SU-DHL-6 (cell line): Measurements from ENCODE around the gene ADA.
A peak's percentile ranks its signal among the peaks of the same experiment; 100 is the strongest.

ENCODE experiments used
- H2AFZ ChIP-seq: fragments of 200-600 bp; sonication (generic); 2 replicates; pipeline ENCODE4 v1.6.1; 2014; ENCODE audit warnings: low read depth, mild to moderate bottlenecking, moderate library complexity, mixed read lengths, antibody characterized with exemption, low read length; ENCODE audit not compliant: severe bottlenecking
- H3F3A ChIP-seq: fragments of 200-600 bp; shearing (Covaris generic); 2 replicates; pipeline ENCODE4 v1.6.0; 2016; ENCODE audit warnings: antibody characterized with exemption, mild to moderate bottlenecking; ENCODE audit not compliant: insufficient read depth
- H3K27ac ChIP-seq: fragments of 200-600 bp; sonication (generic); 2 replicates; pipeline ENCODE4 v1.5.1; 2016; ENCODE audit warnings: low read depth, mild to moderate bottlenecking, low read length, moderate library complexity, mixed read lengths
- H3K27me3 ChIP-seq: fragments of 200-600 bp; sonication (generic), shearing (Covaris generic); 2 replicates; pipeline ENCODE4 v1.6.0; 2014; ENCODE audit warnings: mild to moderate bottlenecking, low read length
- H3K36me3 ChIP-seq: fragments of 200-600 bp; sonication (generic); 2 replicates; pipeline ENCODE4 v1.6.1; 2014; ENCODE audit warnings: mild to moderate bottlenecking, low read length, mixed read lengths
- H3K4me2 ChIP-seq: fragments of 300-600, 200-600 bp; shearing (Covaris generic), sonication (generic); 2 replicates; pipeline ENCODE4 v1.6.0; 2014; ENCODE audit warnings: low read length, low read depth, mild to moderate bottlenecking; ENCODE audit not compliant: poor library complexity, severe bottlenecking
- H3K4me3 ChIP-seq: fragments of 200-600 bp; sonication (generic); 2 replicates; pipeline ENCODE4 v1.5.1; 2014; ENCODE audit warnings: antibody characterized with exemption, low read length, mild to moderate bottlenecking, mixed read lengths; ENCODE audit not compliant: insufficient read depth, poor library complexity, severe bottlenecking
- H3K79me2 ChIP-seq: fragments of 200-600 bp; sonication (generic); 2 replicates; pipeline ENCODE4 v1.6.1; 2014; ENCODE audit warnings: mild to moderate bottlenecking, low read length, moderate library complexity; ENCODE audit not compliant: insufficient read depth
- H3K9ac ChIP-seq: fragments of 200-600 bp; sonication (generic); 2 replicates; pipeline ENCODE4 v1.7.0; 2014; ENCODE audit warnings: mild to moderate bottlenecking, low read length
- H3K9me2 ChIP-seq: fragments of 200-600 bp; sonication (generic); replicated peaks from 2 replicates; pipeline ENCODE4 v1.6.1; 2014; ENCODE audit warnings: low read length; ENCODE audit not compliant: insufficient read depth
- H3K9me3 ChIP-seq: fragments of 200-600 bp; sonication (generic); 2 replicates; pipeline ENCODE4 v1.6.1; 2014; ENCODE audit warnings: low read length, mixed read lengths; ENCODE audit not compliant: insufficient read depth
- H4K20me1 ChIP-seq: fragments of 200-600 bp; sonication (generic); 2 replicates; pipeline ENCODE4 v1.6.1; 2014; ENCODE audit warnings: low read depth, mild to moderate bottlenecking, antibody characterized with exemption, low read length, moderate library complexity, mixed read lengths
- EZH2phosphoT487 ChIP-seq: fragments of 200-600 bp; sonication (generic), shearing (Covaris generic); conservative IDR thresholded peaks from 2 replicates; pipeline ENCODE4 v1.6.1; 2018; ENCODE audit warnings: mild to moderate bottlenecking, antibody characterized with exemption, low read length, moderate library complexity, mixed read lengths
- TF ChIP-seq, protein P1 (sequence below): fragments of 200-600 bp; sonication (generic); IDR thresholded peaks from one replicate; pipeline ENCODE4 v1.5.1; 2017; ENCODE audit warnings: antibody characterized with exemption, mild to moderate bottlenecking, low read length, moderate library complexity; ENCODE audit not compliant: insufficient read depth, poor library complexity, severe bottlenecking

Gene ADA

GRCh38 chr20:44621939-44622338, 29.6 kb downstream of the ADA start:
- no peaks in the 10 kb centered on the region for H3K36me3 ChIP-seq
- H3K4me2 ChIP-seq, result no peak overlapping the region
- H3F3A ChIP-seq, result peaks cover 18% of the 10 kb centered on the region
- H3K4me3 ChIP-seq, result no peak overlapping the region
- no peak for TF ChIP-seq EZH2phosphoT487
- TF ChIP-seq, protein P1, sequence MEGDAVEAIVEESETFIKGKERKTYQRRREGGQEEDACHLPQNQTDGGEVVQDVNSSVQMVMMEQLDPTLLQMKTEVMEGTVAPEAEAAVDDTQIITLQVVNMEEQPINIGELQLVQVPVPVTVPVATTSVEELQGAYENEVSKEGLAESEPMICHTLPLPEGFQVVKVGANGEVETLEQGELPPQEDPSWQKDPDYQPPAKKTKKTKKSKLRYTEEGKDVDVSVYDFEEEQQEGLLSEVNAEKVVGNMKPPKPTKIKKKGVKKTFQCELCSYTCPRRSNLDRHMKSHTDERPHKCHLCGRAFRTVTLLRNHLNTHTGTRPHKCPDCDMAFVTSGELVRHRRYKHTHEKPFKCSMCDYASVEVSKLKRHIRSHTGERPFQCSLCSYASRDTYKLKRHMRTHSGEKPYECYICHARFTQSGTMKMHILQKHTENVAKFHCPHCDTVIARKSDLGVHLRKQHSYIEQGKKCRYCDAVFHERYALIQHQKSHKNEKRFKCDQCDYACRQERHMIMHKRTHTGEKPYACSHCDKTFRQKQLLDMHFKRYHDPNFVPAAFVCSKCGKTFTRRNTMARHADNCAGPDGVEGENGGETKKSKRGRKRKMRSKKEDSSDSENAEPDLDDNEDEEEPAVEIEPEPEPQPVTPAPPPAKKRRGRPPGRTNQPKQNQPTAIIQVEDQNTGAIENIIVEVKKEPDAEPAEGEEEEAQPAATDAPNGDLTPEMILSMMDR, result no peak
- H3K27me3 ChIP-seq, result no peaks in the 10 kb centered on the region
- H4K20me1 ChIP-seq, result no peaks in the 10 kb centered on the region
- H2AFZ ChIP-seq, result no peak overlapping the region
- no peak overlapping the region for H3K27ac ChIP-seq
- no peaks in the 10 kb centered on the region for H3K9me3 ChIP-seq
- no peaks in the 10 kb centered on the region for H3K79me2 ChIP-seq
- H3K9me2 ChIP-seq, result no peaks in the 10 kb centered on the region
- no peak overlapping the region for H3K9ac ChIP-seq

GRCh38 chr20:44621325-44621724, 30.2 kb downstream of the ADA start:
- H3F3A ChIP-seq, result peaks cover 18% of the 10 kb centered on the region
- no peaks in the 10 kb centered on the region for H3K79me2 ChIP-seq
- H3K27me3 ChIP-seq, result no peaks in the 10 kb centered on the region
- TF ChIP-seq, protein P1, result no peak
- no peak for TF ChIP-seq EZH2phosphoT487
- no peaks in the 10 kb centered on the region for H4K20me1 ChIP-seq
- H3K27ac ChIP-seq, result no peak overlapping the region
- H3K9me3 ChIP-seq, result no peaks in the 10 kb centered on the region
- H3K9me2 ChIP-seq, result no peaks in the 10 kb centered on the region
- H2AFZ ChIP-seq, result no peak overlapping the region
- no peak overlapping the region for H3K4me3 ChIP-seq
- H3K9ac ChIP-seq, result no peak overlapping the region
- H3K36me3 ChIP-seq, result no peaks in the 10 kb centered on the region
- no peak overlapping the region for H3K4me2 ChIP-seq

DNA sequence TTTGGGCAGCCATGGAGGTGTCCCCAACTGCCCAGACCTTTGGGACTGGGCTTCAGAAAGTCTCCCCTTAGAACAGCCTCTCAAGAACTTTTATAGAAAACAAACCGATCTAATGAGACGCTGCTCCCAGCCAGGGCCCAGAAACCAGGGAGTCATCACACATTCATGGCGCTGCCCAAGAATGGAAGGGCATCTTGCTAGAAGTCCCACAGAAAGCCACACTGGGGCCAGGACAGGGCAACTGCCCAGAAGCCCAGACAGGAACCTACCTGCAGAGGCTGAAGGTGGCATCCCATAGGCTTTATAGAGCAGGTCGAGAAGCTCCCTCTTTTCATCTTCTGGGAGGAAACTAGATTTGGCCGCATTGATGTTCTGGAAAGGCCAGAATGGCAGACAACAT, 31.5 kb downstream of the ADA start:
- TF ChIP-seq, protein P1, result no peak
- no peak for TF ChIP-seq EZH2phosphoT487

More for the DNA sequence above, 31.5 kb downstream of the ADA start:
- Histone ChIP-seq H3K9ac (no peak overlapping the region), H3K36me3 (no peaks in the 10 kb centered on the region), H3K79me2 (no peaks in the 10 kb centered on the region), H3K9me2 (no peaks in the 10 kb centered on the region), H3K4me3 (no peak overlapping the region), H3K27me3 (no peaks in the 10 kb centered on the region), H3K4me2 (no peak overlapping the region), H3K9me3 (no peaks in the 10 kb centered on the region), H4K20me1 (no peaks in the 10 kb centered on the region), H2AFZ (no peak overlapping the region), H3K27ac (peak overlapping the region; percentile 96; the same call in 1 of the 2 replicates), H3F3A (peaks cover 24% of the 10 kb centered on the region)
